ENCODE measurements around the gene PKP4. TPM values are rescaled to one million over a fixed set of nuclear protein-coding genes. Genes with fewer than 3 reads are reported as not detected.
A peak's percentile ranks its signal among the peaks of the same experiment; 100 is the strongest.

Gene PKP4
- total RNA-seq, 1 experiment from 2014 or later = 52.0 TPM

DNA sequence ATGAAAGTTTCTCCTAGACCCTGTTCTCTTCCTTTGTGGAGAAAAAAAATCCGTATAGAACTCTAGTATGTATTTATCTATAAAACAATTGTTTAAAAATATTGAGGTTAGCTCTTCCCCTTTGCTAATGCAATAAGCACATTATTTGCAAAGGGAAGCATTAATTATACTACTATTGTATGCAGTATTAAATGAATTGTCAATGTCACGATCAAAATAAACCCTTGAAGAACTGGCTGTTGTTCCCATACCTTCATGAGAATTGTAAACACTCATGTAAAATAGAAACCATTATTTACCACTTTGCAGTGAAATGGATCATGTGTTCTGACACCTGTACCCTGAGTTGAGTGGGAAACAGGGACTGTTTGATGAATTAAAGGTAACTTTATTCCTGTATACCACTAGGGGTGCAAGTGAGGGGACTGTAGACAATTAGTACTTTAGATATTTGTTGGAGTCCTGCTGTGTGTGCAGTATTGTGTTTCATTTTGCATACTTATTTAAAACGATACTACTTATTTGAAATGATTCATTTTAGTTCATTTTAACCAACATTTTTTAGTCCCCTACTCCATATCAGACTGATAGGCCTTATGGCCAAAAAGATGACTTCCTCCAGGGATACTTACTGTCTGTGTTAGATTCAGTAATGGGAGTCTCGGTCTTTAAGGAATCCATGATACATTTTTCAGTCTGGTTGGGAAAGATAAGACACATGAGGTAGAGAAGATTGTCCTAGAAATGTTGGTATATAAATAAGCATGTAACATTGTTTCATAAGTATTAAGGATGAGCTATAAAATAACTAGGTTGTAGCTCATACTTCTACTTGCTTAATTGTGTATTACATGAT lies 7.9 kb downstream of the PKP4 start:
- no peak overlapping the region for H3T11ph ChIP-seq (ENCODE audit: low read length)
- H4K5ac ChIP-seq (ENCODE audit: insufficient read length, low read depth, low read length) = no peak overlapping the region
- H3K27ac ChIP-seq (ENCODE audit: insufficient read length, low read depth, low read length) = no peak overlapping the region
- H2BK120ac ChIP-seq (ENCODE audit: low read depth, low read length, poor library complexity, severe bottlenecking) = no peak overlapping the region
- no peak overlapping the region for H3K23ac ChIP-seq (ENCODE audit: insufficient read length, low read depth, low read length)
- no peaks in the 10 kb centered on the region for H3K79me1 ChIP-seq (ENCODE audit: insufficient read depth, low read depth, low read length, poor library complexity, severe bottlenecking)
- no peak overlapping the region for H4K8ac ChIP-seq (replicated peaks; ENCODE audit: insufficient read length, low read depth, low read length)
- peaks cover 2% of the 10 kb centered on the region; the same call in 1 of the 2 replicates for H3K4me1 ChIP-seq (ENCODE audit: insufficient read depth, low read length)
- no peak overlapping the region for H4K91ac ChIP-seq (ENCODE audit: insufficient read length, low read depth, low read length)
- H2BK15ac ChIP-seq (ENCODE audit: low read depth, low read length) = no peak overlapping the region
- no peak overlapping the region for H2AK5ac ChIP-seq (ENCODE audit: insufficient read length, low read length)
- no peaks in the 10 kb centered on the region for H3K27me3 ChIP-seq (ENCODE audit: insufficient read depth, low read length)
- no peak overlapping the region for H3K56ac ChIP-seq (ENCODE audit: insufficient read length, low read depth, low read length)
- H2BK12ac ChIP-seq (ENCODE audit: insufficient read length, low read depth, low read length) = no peak overlapping the region
- no peak overlapping the region for H2BK5ac ChIP-seq (ENCODE audit: insufficient read length, low read length)
- TF ChIP-seq, protein P1, sequence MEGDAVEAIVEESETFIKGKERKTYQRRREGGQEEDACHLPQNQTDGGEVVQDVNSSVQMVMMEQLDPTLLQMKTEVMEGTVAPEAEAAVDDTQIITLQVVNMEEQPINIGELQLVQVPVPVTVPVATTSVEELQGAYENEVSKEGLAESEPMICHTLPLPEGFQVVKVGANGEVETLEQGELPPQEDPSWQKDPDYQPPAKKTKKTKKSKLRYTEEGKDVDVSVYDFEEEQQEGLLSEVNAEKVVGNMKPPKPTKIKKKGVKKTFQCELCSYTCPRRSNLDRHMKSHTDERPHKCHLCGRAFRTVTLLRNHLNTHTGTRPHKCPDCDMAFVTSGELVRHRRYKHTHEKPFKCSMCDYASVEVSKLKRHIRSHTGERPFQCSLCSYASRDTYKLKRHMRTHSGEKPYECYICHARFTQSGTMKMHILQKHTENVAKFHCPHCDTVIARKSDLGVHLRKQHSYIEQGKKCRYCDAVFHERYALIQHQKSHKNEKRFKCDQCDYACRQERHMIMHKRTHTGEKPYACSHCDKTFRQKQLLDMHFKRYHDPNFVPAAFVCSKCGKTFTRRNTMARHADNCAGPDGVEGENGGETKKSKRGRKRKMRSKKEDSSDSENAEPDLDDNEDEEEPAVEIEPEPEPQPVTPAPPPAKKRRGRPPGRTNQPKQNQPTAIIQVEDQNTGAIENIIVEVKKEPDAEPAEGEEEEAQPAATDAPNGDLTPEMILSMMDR (conservative IDR thresholded peaks at IDR 0.05) = peak; percentile 76
- no CpG with 5 or more reads among the region's 4 CpGs for WGBS (ENCODE audit: extremely low coverage, insufficient read length, low lambda C conversion rate)
- H3K9me3 ChIP-seq (ENCODE audit: control insufficient read depth, low read depth, low read length) = no peaks in the 10 kb centered on the region
- Mint-ChIP-seq H3K4me1 (peaks cover 23 to 25% of the 10 kb centered on the region in 2 experiments), H3K27me3 (ENCODE audit: low read depth) (no peaks in the 10 kb centered on the region), H3K4me3 (no peak overlapping the region), H3K9me3 (no peaks in the 10 kb centered on the region), H3K27ac (no peak overlapping the region), H3K36me3 (ENCODE audit: insufficient read depth in 1 of 3, low read depth in 3 of 3) (peaks cover 5 to 12% (median 7%) of the 10 kb centered on the region in 3 experiments)
- no peak overlapping the region for H3K4me2 ChIP-seq (ENCODE audit: insufficient read depth, insufficient read length, low read length)
- no peaks in the 10 kb centered on the region for H4K20me1 ChIP-seq (ENCODE audit: control insufficient read depth, insufficient read depth, insufficient read length)
- H3K79me2 ChIP-seq (ENCODE audit: insufficient read depth, low read length) = peaks cover 18% of the 10 kb centered on the region; the same call in 1 of the 2 replicates
- no peak overlapping the region for H3K14ac ChIP-seq (ENCODE audit: insufficient read depth, low read length)
- H3K18ac ChIP-seq (ENCODE audit: insufficient read length, low read depth, low read length) = no peak overlapping the region
- no peak overlapping the region for H3K9ac ChIP-seq (ENCODE audit: extremely low read depth, insufficient read length, low read length)
- H3K4ac ChIP-seq (ENCODE audit: low read depth, low read length) = no peak overlapping the region
- H2AFZ ChIP-seq (ENCODE audit: low read length) = no peak overlapping the region
- no peak for DNase-seq
- H2BK20ac ChIP-seq (ENCODE audit: low read depth, low read length, poor library complexity, severe bottlenecking) = no peak overlapping the region
- H3K23me2 ChIP-seq (ENCODE audit: insufficient read length, low read depth, low read length, poor library complexity, severe bottlenecking) = no peaks in the 10 kb centered on the region
